Stimulated activated CD4-positive, alpha-beta T cell treated with anti-CD3 and anti-CD28 coated beads, Interleukin-15, amount 100 ng/mL, for 24 hours (primary cell): ENCODE data around the gene CENPP.

Experiments
- DNase-seq: peaks from one replicate; pipeline ENCODE4 v3.0.0-alpha.2; 2020

The CENPP gene

GRCh38 chr9:92603100-92603499 is 277.3 kb downstream of the CENPP start:
- no peak for DNase-seq

- no peak for DNase-seq
These were observed 278.2 kb downstream of the CENPP start for GRCh38 chr9:92603990-92604389.

- DNase-seq: no peak
These were observed 279.5 kb downstream of the CENPP start for GRCh38 chr9:92605224-92605623.

- DNase-seq: no peak
These were observed 281.3 kb downstream of the CENPP start for GRCh38 chr9:92607088-92607487.

- DNase-seq: no peak
These were observed 282.0 kb downstream of the CENPP start for GRCh38 chr9:92607773-92608172.

GRCh38 chr9:92608241-92608908 is 282.6 kb downstream of the CENPP start:
- no peak for DNase-seq

GRCh38 chr9:92608909-92609445 is 283.2 kb downstream of the CENPP start:
- no peak for DNase-seq

- no peak for DNase-seq
These were observed 285.0 kb downstream of the CENPP start for GRCh38 chr9:92610470-92611420.

- no peak for DNase-seq
These were observed 286.0 kb downstream of the CENPP start for GRCh38 chr9:92611621-92612285.

- no peak for DNase-seq
These were observed 286.5 kb downstream of the CENPP start for GRCh38 chr9:92612292-92612691.

- DNase-seq: no peak
These were observed 287.1 kb downstream of the CENPP start for GRCh38 chr9:92612816-92613215.

- DNase-seq: no peak
These were observed 287.7 kb downstream of the CENPP start for GRCh38 chr9:92613268-92614122.

GRCh38 chr9:92614123-92614510 is 288.4 kb downstream of the CENPP start:
- DNase-seq: no peak

GRCh38 chr9:92614763-92615461 is 289.2 kb downstream of the CENPP start:
- DNase-seq: no peak

GRCh38 chr9:92615790-92616189 is 290.0 kb downstream of the CENPP start:
- DNase-seq: no peak

GRCh38 chr9:92616199-92616641 is 290.5 kb downstream of the CENPP start:
- DNase-seq: no peak

- no peak for DNase-seq
These were observed 290.9 kb downstream of the CENPP start for GRCh38 chr9:92616655-92617111.

GRCh38 chr9:92617195-92617813 is 291.6 kb downstream of the CENPP start:
- no peak for DNase-seq

GRCh38 chr9:92617951-92618510 is 292.3 kb downstream of the CENPP start:
- no peak for DNase-seq

GRCh38 chr9:92618633-92619225 is 293.0 kb downstream of the CENPP start:
- no peak for DNase-seq
